ENCODE results near the gene KY. TPM values are rescaled to one million over a fixed set of nuclear protein-coding genes. Genes with fewer than 3 reads are reported as not detected.
A peak's percentile ranks its signal among the peaks of the same experiment; 100 is the strongest.

KY gene
- total and polyA plus RNA-seq, 2 donors (not counting 1 experiment from before 2014, with no cell fraction given), result under 0.01 to 0.12 TPM

GRCh38 chr3:134641671-134642300, 9.0 kb downstream of the KY start:
- no peaks in the 10 kb centered on the region for H3K4me1 ChIP-seq (ENCODE audit: control insufficient read depth, extremely low read depth, insufficient read depth, low read length)
- no peaks in the 10 kb centered on the region for H3K9me3 ChIP-seq (ENCODE audit: control insufficient read depth, insufficient read depth, low read depth, low read length)
- no peak overlapping the region for H3K9ac ChIP-seq (ENCODE audit: insufficient read depth, low read length)
- H3K27me3 ChIP-seq (ENCODE audit: control insufficient read depth, insufficient read depth, low read length), result no peaks in the 10 kb centered on the region
- H3K36me3 ChIP-seq (ENCODE audit: control insufficient read depth, insufficient read depth, low read length), result no peaks in the 10 kb centered on the region
- no peak overlapping the region for H2AFZ ChIP-seq (ENCODE audit: low read length)
- H4K20me1 ChIP-seq (ENCODE audit: control insufficient read depth, extremely low read depth, insufficient read depth, low read length), result no peaks in the 10 kb centered on the region
- no peak for DNase-seq (ENCODE audit: low read depth in 2 of 2)
- no peaks in the 10 kb centered on the region for H3K79me2 ChIP-seq (ENCODE audit: control insufficient read depth, insufficient read depth, low read length)
- no peak overlapping the region for H3K4me2 ChIP-seq (ENCODE audit: extremely low read depth, insufficient read depth, low read length)
- no peak overlapping the region for H3K4me3 ChIP-seq (replicated peaks in 1 of 4; ENCODE audit: control extremely low read depth in 1 of 4, insufficient read depth in 1 of 4, low read depth in 3 of 4, low read length in 4 of 4)
- H3K27ac ChIP-seq (ENCODE audit: insufficient read depth, low read length), result no peak overlapping the region
- TF ChIP-seq EZH2 (IDR thresholded peaks at IDR 0.05; ENCODE audit: low read length, missing control alignments), result no peak
- TF ChIP-seq CTCF (conservative IDR thresholded peaks at IDR 0.05 in 1 of 2, IDR thresholded peaks at IDR 0.05 in 1 of 2; ENCODE audit: low read depth in 1 of 2, low read length in 2 of 2), result no peak

- Histone ChIP-seq H3K79me2 (ENCODE audit: control insufficient read depth, insufficient read depth, low read length) (no peaks in the 10 kb centered on the region), H4K20me1 (ENCODE audit: control insufficient read depth, extremely low read depth, insufficient read depth, low read length) (no peaks in the 10 kb centered on the region), H3K4me1 (ENCODE audit: control insufficient read depth, extremely low read depth, insufficient read depth, low read length) (no peaks in the 10 kb centered on the region), H3K27me3 (ENCODE audit: control insufficient read depth, insufficient read depth, low read length) (no peaks in the 10 kb centered on the region), H3K4me2 (ENCODE audit: extremely low read depth, insufficient read depth, low read length) (no peak overlapping the region), H2AFZ (ENCODE audit: low read length) (no peak overlapping the region), H3K36me3 (ENCODE audit: control insufficient read depth, insufficient read depth, low read length) (no peaks in the 10 kb centered on the region), H3K9me3 (ENCODE audit: control insufficient read depth, insufficient read depth, low read depth, low read length) (no peaks in the 10 kb centered on the region), H3K4me3 (replicated peaks in 1 of 4; ENCODE audit: control extremely low read depth in 1 of 4, insufficient read depth in 1 of 4, low read depth in 3 of 4, low read length in 4 of 4) (no peak overlapping the region), H3K9ac (ENCODE audit: insufficient read depth, low read length) (no peak overlapping the region), H3K27ac (ENCODE audit: insufficient read depth, low read length) (no peak overlapping the region)
- peak; percentile 57 to 63 for TF ChIP-seq CTCF (conservative IDR thresholded peaks at IDR 0.05 in 1 of 2, IDR thresholded peaks at IDR 0.05 in 1 of 2; ENCODE audit: low read depth in 1 of 2, low read length in 2 of 2)
- no peak for TF ChIP-seq EZH2 (IDR thresholded peaks at IDR 0.05; ENCODE audit: low read length, missing control alignments)
- peak; percentile 34 to 42 for DNase-seq (ENCODE audit: low read depth in 2 of 2)
Observed at GRCh38 chr3:134640872-134641470, 9.9 kb downstream of the KY start.

DNA sequence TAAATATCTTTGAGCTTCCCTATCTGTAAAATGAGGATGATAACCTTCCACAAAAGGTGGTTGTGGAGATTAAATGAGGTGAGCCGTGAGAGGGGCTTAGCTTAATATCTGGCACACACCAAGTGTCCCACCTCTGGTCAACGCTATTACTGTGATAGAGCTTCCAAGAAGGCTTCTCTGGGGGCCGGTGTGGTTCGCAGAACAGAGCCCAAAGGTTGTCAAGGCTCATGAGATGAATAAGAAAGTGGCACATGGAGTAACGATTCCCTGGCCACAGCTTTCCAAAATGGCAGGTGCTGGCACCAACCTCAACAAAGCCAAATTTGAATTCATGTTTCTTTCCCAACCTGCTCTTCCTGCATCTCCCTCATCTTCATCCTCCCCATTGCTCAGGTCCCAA, 10.4 kb downstream of the KY start:
- Histone ChIP-seq H3K27ac (ENCODE audit: insufficient read depth, low read length) (no peak overlapping the region), H3K4me3 (replicated peaks in 1 of 4; ENCODE audit: control extremely low read depth in 1 of 4, insufficient read depth in 1 of 4, low read depth in 3 of 4, low read length in 4 of 4) (no peak overlapping the region), H3K9me3 (ENCODE audit: control insufficient read depth, insufficient read depth, low read depth, low read length) (no peaks in the 10 kb centered on the region), H3K27me3 (ENCODE audit: control insufficient read depth, insufficient read depth, low read length) (no peaks in the 10 kb centered on the region), H2AFZ (ENCODE audit: low read length) (no peak overlapping the region), H3K79me2 (ENCODE audit: control insufficient read depth, insufficient read depth, low read length) (no peaks in the 10 kb centered on the region), H3K9ac (ENCODE audit: insufficient read depth, low read length) (no peak overlapping the region), H3K4me1 (ENCODE audit: control insufficient read depth, extremely low read depth, insufficient read depth, low read length) (no peaks in the 10 kb centered on the region), H3K36me3 (ENCODE audit: control insufficient read depth, insufficient read depth, low read length) (no peaks in the 10 kb centered on the region), H3K4me2 (ENCODE audit: extremely low read depth, insufficient read depth, low read length) (no peak overlapping the region), H4K20me1 (ENCODE audit: control insufficient read depth, extremely low read depth, insufficient read depth, low read length) (no peaks in the 10 kb centered on the region)
- no peak for DNase-seq (ENCODE audit: low read depth in 2 of 2)
- TF ChIP-seq CTCF (conservative IDR thresholded peaks at IDR 0.05 in 1 of 2, IDR thresholded peaks at IDR 0.05 in 1 of 2; ENCODE audit: low read depth in 1 of 2, low read length in 2 of 2) (no peak), EZH2 (IDR thresholded peaks at IDR 0.05; ENCODE audit: low read length, missing control alignments) (no peak)

All from fibroblast of lung (primary cell).